Mesothelial cell of epicardium (in vitro differentiated cells): ENCODE results near the gene ACKR1. TPM values are rescaled to one million over a fixed set of nuclear protein-coding genes. Genes with fewer than 3 reads are reported as not detected.

Experiments
- DNase-seq, 2 experiments: peaks; one replicate each; pipeline ENCODE4 v3.0.0; 2021; ENCODE audit warnings: low spot score in 2 of 2; ENCODE audit not compliant: unreplicated experiment in 2 of 2
- H3K27ac Mint-ChIP-seq: 2 replicates; pipeline ENCODE4 v1.8.0; 2021; ENCODE audit warnings: mixed read lengths
- H3K27me3 Mint-ChIP-seq: 2 replicates; pipeline ENCODE4 v1.8.0; 2021; ENCODE audit warnings: low read depth, mixed read lengths
- H3K36me3 Mint-ChIP-seq: 2 replicates; pipeline ENCODE4 v1.8.0; 2021; ENCODE audit warnings: mixed read lengths
- H3K4me1 Mint-ChIP-seq: 2 replicates; pipeline ENCODE4 v1.8.0; 2021; ENCODE audit warnings: mixed read lengths
- H3K4me3 Mint-ChIP-seq: 2 replicates; pipeline ENCODE4 v1.8.0; 2021; ENCODE audit warnings: mild to moderate bottlenecking, moderate library complexity, mixed read lengths
- H3K9me3 Mint-ChIP-seq: 2 replicates; pipeline ENCODE4 v1.8.0; 2021; ENCODE audit warnings: mixed read lengths
- CTCF ChIP-seq: fragments of 200-600 bp; sonication (generic); IDR thresholded peaks from one replicate; pipeline ENCODE4 v1.5.0; 2021; ENCODE audit warnings: antibody characterized with exemption; ENCODE audit not compliant: unreplicated experiment
- total RNA-seq: library from RNA; stranded (reverse); gene quantifications from 3 replicates; pipeline ENCODE4 v1.2.1, GENCODE V29; 2021

The ACKR1 gene
- total RNA-seq, 1 donor from 2014 or later: 0.38 TPM

- no peaks in the 10 kb centered on the region for H3K4me1 Mint-ChIP-seq
- H3K36me3 Mint-ChIP-seq: no peaks in the 10 kb centered on the region
- H3K4me3 Mint-ChIP-seq: no peak overlapping the region
- H3K27ac Mint-ChIP-seq: no peak overlapping the region
- peaks cover 50% of the 10 kb centered on the region for H3K27me3 Mint-ChIP-seq
- no peak for TF ChIP-seq CTCF
- H3K9me3 Mint-ChIP-seq: no peaks in the 10 kb centered on the region
- DNase-seq: no peak
Observed at GRCh38 chr1:159181328-159182024, 23.2 kb upstream of the ACKR1 start.

DNA sequence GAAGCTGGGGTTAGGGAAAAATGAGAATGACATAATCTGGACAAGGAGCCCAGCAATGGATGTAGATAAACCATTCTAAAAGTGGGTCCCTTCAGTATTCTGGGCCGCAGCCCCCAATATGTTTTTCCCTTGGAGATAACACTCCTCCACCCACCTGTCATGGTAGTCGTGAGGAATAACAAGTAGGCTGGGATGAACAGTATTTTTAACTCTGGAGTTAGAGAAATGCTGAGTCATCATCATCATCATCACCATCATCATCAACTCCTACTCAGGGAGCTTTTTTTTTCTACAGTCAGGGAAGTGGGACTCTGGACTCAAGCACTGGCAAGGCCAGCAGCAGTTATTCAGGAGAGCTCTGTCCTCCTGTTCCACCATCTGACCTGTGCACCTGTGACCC, 20.5 kb upstream of the ACKR1 start:
- Mint-ChIP-seq H3K4me3 (no peak overlapping the region), H3K27ac (no peak overlapping the region), H3K27me3 (peaks cover 77% of the 10 kb centered on the region), H3K9me3 (no peaks in the 10 kb centered on the region), H3K36me3 (no peaks in the 10 kb centered on the region), H3K4me1 (peaks cover 14% of the 10 kb centered on the region)
- DNase-seq: no peak
- no peak for TF ChIP-seq CTCF

- Mint-ChIP-seq H3K4me3 (no peak overlapping the region), H3K27ac (no peak overlapping the region), H3K27me3 (peaks cover 80% of the 10 kb centered on the region), H3K9me3 (no peaks in the 10 kb centered on the region), H3K4me1 (peaks cover 14% of the 10 kb centered on the region), H3K36me3 (no peaks in the 10 kb centered on the region)
- TF ChIP-seq CTCF: no peak
- DNase-seq: no peak
Observed at GRCh38 chr1:159185121-159185520, 19.6 kb upstream of the ACKR1 start.

GRCh38 chr1:159187033-159187432, 17.6 kb upstream of the ACKR1 start:
- no peaks in the 10 kb centered on the region for H3K36me3 Mint-ChIP-seq
- peaks cover 14% of the 10 kb centered on the region for H3K4me1 Mint-ChIP-seq
- no peak overlapping the region for H3K27ac Mint-ChIP-seq
- no peaks in the 10 kb centered on the region for H3K9me3 Mint-ChIP-seq
- peaks cover 79% of the 10 kb centered on the region for H3K27me3 Mint-ChIP-seq
- no peak for DNase-seq
- H3K4me3 Mint-ChIP-seq: no peak overlapping the region
- TF ChIP-seq CTCF: no peak

GRCh38 chr1:159187647-159188374, 16.9 kb upstream of the ACKR1 start:
- Mint-ChIP-seq H3K9me3 (no peaks in the 10 kb centered on the region), H3K36me3 (no peaks in the 10 kb centered on the region), H3K4me1 (peaks cover 14% of the 10 kb centered on the region), H3K4me3 (peak overlapping the region; percentile 63), H3K27ac (no peak overlapping the region), H3K27me3 (peaks cover 79% of the 10 kb centered on the region)
- no peak for TF ChIP-seq CTCF
- DNase-seq: no peak
